ENCODE data around the gene MRPS23.

MRPS23 gene

GRCh38 chr17:57892146-57892819 lies 42.4 kb upstream of the MRPS23 start:
- peak; percentile 95 for TF ChIP-seq CTCF (IDR thresholded peaks at IDR 0.05; ENCODE audit: control insufficient read depth, extremely low read depth, insufficient read depth)
- peak; percentile 46 for DNase-seq (ENCODE audit: low read depth)

GRCh38 chr17:57890857-57891232 lies 41.0 kb upstream of the MRPS23 start:
- H3K4me3 ChIP-seq (ENCODE audit: low read depth, low read length) = no peak overlapping the region
- no peak for DNase-seq (ENCODE audit: low read depth)
- no peak for TF ChIP-seq CTCF (IDR thresholded peaks at IDR 0.05; ENCODE audit: control insufficient read depth, extremely low read depth, insufficient read depth)

More at GRCh38 chr17:57892146-57892819, 42.4 kb upstream of the MRPS23 start:
- no peak overlapping the region for H3K4me3 ChIP-seq (ENCODE audit: low read depth, low read length)

GRCh38 chr17:57889892-57890856 lies 40.3 kb upstream of the MRPS23 start:
- no peak overlapping the region for H3K4me3 ChIP-seq (ENCODE audit: low read depth, low read length)
- DNase-seq (ENCODE audit: low read depth) = no peak

GRCh38 chr17:57889252-57889651 lies 39.4 kb upstream of the MRPS23 start:
- no peak overlapping the region for H3K4me3 ChIP-seq (ENCODE audit: low read depth, low read length)
- no peak for TF ChIP-seq CTCF (IDR thresholded peaks at IDR 0.05; ENCODE audit: control insufficient read depth, extremely low read depth, insufficient read depth)
- no peak for DNase-seq (ENCODE audit: low read depth)

More at GRCh38 chr17:57889892-57890856, 40.3 kb upstream of the MRPS23 start:
- TF ChIP-seq CTCF (IDR thresholded peaks at IDR 0.05; ENCODE audit: control insufficient read depth, extremely low read depth, insufficient read depth) = no peak

- no peak overlapping the region for H3K4me3 ChIP-seq (ENCODE audit: low read depth, low read length)
- no peak for DNase-seq (ENCODE audit: low read depth)
- no peak for TF ChIP-seq CTCF (IDR thresholded peaks at IDR 0.05; ENCODE audit: control insufficient read depth, extremely low read depth, insufficient read depth)
Observed at GRCh38 chr17:57888311-57889216, 38.7 kb upstream of the MRPS23 start.

- DNase-seq (ENCODE audit: low read depth) = no peak
- no peak for TF ChIP-seq CTCF (IDR thresholded peaks at IDR 0.05; ENCODE audit: control insufficient read depth, extremely low read depth, insufficient read depth)
- H3K4me3 ChIP-seq (ENCODE audit: low read depth, low read length) = no peak overlapping the region
Observed at GRCh38 chr17:57887161-57887560, 37.3 kb upstream of the MRPS23 start.

Data from LNCaP clone FGC (cell line).